HL-60 (cell line): ENCODE data around the gene CCNYL1.

Experiments used
- DNase-seq, 2 experiments: peaks; one replicate each; pipeline ENCODE4 v3.0.0-alpha.2; 2010 to 2020; ENCODE audit warnings: low read depth in 1 of 2, low spot score in 1 of 2
- H3K27ac ChIP-seq: fragments of 250-450 bp; sonication (Bioruptor Pico); replicated peaks from 2 replicates; pipeline ENCODE4 v1.5.1; 2020; ENCODE audit warnings: mild to moderate bottlenecking, moderate library complexity
- H3K27me3 ChIP-seq: fragments of 250-450 bp; sonication (Bioruptor Pico); 2 replicates; pipeline ENCODE4 v1.5.1; 2021; ENCODE audit warnings: mild to moderate bottlenecking, moderate library complexity; ENCODE audit not compliant: insufficient read depth, poor library complexity, severe bottlenecking
- H3K4me3 ChIP-seq: replicated peaks from 2 replicates; pipeline ENCODE4 v1.5.1; 2011; ENCODE audit warnings: mild to moderate bottlenecking, control low read depth, low read length; ENCODE audit not compliant: insufficient read depth
- CTCF ChIP-seq: IDR thresholded peaks from one replicate; pipeline ENCODE4 v1.5.1; 2011; ENCODE audit warnings: low read length, control low read depth, inconsistent platforms; ENCODE audit not compliant: insufficient read depth
- GABPA ChIP-seq: IDR thresholded peaks from 2 replicates; pipeline ENCODE4 v1.6.1; 2012; ENCODE audit warnings: low read depth
- POLR2AphosphoS5 ChIP-seq: IDR thresholded peaks from 2 replicates; pipeline ENCODE4 v1.6.1; 2012; ENCODE audit warnings: low read depth
- SPI1 ChIP-seq: IDR thresholded peaks from 2 replicates; pipeline ENCODE4 v1.6.1; 2012; ENCODE audit warnings: low read depth, mild to moderate bottlenecking, borderline replicate concordance
- TF ChIP-seq, protein P1 (sequence below): IDR thresholded peaks from 2 replicates; pipeline ENCODE4 v1.6.1; 2012; ENCODE audit warnings: low read depth; ENCODE audit not compliant: insufficient replicate concordance

Gene CCNYL1

GRCh38 chr2:207724113-207724512 is 12.7 kb downstream of the CCNYL1 start:
- no peak overlapping the region for H3K27ac ChIP-seq
- TF ChIP-seq CTCF (no peak), POLR2AphosphoS5 (no peak), GABPA (no peak), SPI1 (no peak)
- TF ChIP-seq, protein P1, sequence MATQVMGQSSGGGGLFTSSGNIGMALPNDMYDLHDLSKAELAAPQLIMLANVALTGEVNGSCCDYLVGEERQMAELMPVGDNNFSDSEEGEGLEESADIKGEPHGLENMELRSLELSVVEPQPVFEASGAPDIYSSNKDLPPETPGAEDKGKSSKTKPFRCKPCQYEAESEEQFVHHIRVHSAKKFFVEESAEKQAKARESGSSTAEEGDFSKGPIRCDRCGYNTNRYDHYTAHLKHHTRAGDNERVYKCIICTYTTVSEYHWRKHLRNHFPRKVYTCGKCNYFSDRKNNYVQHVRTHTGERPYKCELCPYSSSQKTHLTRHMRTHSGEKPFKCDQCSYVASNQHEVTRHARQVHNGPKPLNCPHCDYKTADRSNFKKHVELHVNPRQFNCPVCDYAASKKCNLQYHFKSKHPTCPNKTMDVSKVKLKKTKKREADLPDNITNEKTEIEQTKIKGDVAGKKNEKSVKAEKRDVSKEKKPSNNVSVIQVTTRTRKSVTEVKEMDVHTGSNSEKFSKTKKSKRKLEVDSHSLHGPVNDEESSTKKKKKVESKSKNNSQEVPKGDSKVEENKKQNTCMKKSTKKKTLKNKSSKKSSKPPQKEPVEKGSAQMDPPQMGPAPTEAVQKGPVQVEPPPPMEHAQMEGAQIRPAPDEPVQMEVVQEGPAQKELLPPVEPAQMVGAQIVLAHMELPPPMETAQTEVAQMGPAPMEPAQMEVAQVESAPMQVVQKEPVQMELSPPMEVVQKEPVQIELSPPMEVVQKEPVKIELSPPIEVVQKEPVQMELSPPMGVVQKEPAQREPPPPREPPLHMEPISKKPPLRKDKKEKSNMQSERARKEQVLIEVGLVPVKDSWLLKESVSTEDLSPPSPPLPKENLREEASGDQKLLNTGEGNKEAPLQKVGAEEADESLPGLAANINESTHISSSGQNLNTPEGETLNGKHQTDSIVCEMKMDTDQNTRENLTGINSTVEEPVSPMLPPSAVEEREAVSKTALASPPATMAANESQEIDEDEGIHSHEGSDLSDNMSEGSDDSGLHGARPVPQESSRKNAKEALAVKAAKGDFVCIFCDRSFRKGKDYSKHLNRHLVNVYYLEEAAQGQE = no peak

GRCh38 chr2:207725873-207726578 is 14.6 kb downstream of the CCNYL1 start:
- no peak for DNase-seq
- no peak overlapping the region for H3K4me3 ChIP-seq
- no peak for TF ChIP-seq GABPA
- TF ChIP-seq, protein P1 = no peak
- no peak for TF ChIP-seq SPI1
- no peak for TF ChIP-seq POLR2AphosphoS5
- no peak for TF ChIP-seq CTCF
- no peaks in the 10 kb centered on the region for H3K27me3 ChIP-seq
- no peak overlapping the region for H3K27ac ChIP-seq

More at GRCh38 chr2:207724113-207724512, 12.7 kb downstream of the CCNYL1 start:
- no peak for DNase-seq
- Histone ChIP-seq H3K4me3 (no peak overlapping the region), H3K27me3 (no peaks in the 10 kb centered on the region)

GRCh38 chr2:207727261-207727660 is 15.8 kb downstream of the CCNYL1 start:
- TF ChIP-seq, protein P1 = no peak
- no peak for TF ChIP-seq POLR2AphosphoS5
- TF ChIP-seq GABPA = no peak
- no peak for TF ChIP-seq CTCF
- no peak for TF ChIP-seq SPI1
- no peak overlapping the region for H3K4me3 ChIP-seq
- H3K27ac ChIP-seq = no peak overlapping the region
- DNase-seq = no peak
- H3K27me3 ChIP-seq = no peaks in the 10 kb centered on the region
